HG02588 (cell line): ENCODE results near the gene SECISBP2L.

Source experiments
- ATAC-seq: cut with Tn5 transposase; IDR thresholded peaks from one replicate; pipeline ENCODE4 v1.9.1; 2021; ENCODE audit warnings: mild to moderate bottlenecking, moderate library complexity; ENCODE audit not compliant: unreplicated experiment

SECISBP2L gene

DNA sequence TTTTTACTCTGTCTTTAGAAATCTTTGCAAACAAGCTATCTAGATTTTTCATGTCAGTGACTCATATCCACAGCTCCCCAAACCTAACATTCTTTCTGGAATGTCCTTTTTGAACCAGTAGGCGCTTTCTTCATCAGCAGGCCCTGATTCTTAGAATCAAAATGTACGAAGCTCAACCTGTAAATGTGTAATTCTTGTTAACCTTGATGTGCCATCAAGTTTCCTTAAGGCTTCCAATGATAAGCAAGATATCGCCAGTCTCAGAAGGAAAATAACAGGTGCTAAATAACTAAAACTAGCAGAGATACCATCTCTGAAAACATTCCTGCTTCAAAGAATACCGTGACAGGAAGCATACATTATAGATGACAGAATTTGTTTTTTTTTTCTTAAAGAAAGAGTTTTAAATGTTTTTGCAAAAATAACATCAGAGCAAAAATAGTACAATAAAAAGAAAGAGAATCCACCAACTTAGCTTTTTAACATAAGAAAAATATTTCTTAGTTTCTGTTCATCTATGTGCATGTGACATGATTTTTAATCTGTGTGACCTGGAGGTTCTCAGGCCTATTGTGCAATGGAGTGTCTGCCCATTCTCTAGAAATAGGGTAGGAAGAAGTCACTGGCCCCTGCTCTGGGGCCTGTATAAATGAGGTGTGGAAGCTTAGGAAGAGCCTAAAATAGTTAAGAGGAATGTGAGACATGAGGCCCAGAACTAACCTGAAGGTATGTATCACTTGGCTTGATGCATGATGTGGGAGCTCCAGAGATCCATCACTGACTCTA lies 14.7 kb upstream of the SECISBP2L start:
- no peak for ATAC-seq

DNA sequence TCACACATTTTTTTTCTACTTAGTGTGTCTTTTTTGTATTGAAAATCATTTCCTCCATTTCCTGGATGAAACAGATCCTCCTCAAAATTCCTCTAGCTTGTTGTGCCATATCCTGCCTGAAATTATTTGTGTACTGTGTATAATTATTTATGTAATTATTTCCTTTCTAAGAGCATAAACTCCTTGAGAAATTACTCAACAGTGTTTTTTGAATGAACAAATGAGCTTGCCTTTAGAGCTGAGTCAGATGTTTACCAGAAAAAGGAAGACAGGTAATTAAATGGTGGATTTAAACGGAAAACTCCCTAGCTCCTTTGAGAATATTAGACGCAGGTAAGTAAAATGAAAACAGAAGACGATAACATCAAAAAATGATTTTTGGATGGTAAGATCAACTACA lies 13.2 kb upstream of the SECISBP2L start:
- ATAC-seq = no peak

DNA sequence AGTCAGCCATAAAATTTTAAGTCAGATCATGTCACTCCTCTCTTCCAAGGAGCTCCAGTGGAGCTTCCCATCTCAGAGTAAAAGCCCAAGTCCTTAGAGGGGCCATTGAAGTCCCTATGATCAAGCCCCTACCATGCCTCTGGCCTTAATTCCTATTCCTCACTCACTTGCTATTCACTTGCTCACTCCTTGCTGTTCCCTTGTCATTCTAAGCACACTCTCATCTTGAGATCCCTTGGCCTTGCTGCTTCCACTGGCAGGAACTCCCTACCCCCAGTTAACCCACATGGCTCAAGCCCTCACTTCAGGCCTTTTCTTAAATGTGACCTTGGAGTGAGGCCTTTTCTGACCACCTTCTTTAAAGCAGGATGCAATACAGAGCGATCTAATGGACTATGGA lies 12.3 kb upstream of the SECISBP2L start:
- no peak for ATAC-seq

DNA sequence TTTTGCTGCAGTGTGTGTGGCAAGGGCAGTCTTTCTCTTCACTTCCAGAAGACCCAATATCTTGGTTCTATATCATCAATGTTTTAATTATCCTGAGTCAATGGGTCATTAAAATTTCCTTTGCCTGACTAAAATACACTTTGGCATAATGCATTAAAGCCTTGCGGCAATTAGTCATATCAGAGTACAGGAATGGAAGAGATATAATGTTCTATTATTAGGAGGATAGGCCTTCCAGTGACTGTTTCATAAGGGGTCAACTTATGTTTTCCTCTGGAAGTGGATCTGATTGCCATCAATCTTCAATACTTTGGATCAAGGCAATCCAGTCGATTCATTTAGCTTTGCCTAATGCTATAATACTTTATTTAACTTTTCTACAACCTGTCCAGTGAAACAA lies 9.4 kb upstream of the SECISBP2L start:
- no peak for ATAC-seq

DNA sequence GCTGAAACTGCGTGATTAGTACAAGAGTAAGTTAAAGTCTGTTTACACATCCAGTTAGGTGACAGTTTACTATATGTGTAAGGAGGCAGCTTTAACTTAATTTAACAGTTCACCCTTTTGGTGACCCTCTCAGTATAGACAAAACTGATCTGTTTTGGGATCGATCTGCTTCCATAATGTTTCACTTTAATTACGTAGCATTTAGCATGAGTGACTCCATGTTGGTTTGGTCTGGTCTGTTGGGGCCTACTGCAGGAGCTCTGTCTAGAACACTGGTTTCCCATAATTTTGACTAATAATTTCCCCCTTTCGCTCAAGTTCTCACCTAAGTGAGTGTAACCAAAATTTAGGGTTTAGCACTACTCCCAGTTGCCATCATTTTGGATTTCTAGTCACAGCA lies 6.4 kb upstream of the SECISBP2L start:
- no peak for ATAC-seq

DNA sequence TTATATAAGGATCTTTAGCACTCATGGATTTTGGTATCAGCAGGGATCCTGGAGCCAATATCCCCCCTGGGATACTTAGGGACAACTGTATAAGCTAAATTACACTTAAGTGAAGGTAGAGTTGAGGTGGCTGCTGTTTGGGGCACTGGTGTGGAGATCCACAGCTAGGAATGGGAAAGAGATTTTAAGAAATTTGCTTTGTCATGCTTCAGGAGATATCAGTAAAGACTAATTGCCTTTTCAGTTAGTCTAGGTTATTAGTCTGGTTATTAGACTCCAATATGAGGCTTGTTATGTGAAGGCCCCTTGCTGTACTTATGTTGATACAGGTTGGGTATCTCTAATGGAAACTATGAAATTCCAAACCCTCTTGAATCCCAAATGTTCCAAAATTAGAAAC lies 1.2 kb upstream of the SECISBP2L start:
- no peak for ATAC-seq

DNA sequence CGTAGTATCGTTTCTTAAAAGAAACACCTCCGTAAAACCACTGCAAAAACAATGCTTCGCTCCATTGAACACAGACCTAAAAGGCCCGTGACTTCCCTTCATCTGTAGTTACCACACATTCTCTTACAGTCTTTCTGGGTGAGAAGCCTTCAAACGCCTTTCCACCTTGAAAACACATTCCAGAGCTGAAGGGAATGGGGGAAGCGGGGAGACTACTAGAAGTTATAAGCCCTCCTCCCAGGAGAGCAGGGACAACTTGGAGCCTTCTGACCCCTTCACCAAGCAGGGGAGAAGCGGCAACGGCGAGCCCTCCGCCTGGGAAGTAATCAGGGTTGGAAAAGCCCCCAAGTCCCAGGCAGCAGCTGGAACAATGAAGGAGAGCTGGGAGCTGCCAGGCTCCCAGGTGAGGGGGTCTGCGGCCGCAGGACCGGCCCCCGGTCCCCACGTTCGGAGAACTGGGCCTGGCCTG lies 461 bp downstream of the SECISBP2L start:
- peak; percentile 31 for ATAC-seq

DNA sequence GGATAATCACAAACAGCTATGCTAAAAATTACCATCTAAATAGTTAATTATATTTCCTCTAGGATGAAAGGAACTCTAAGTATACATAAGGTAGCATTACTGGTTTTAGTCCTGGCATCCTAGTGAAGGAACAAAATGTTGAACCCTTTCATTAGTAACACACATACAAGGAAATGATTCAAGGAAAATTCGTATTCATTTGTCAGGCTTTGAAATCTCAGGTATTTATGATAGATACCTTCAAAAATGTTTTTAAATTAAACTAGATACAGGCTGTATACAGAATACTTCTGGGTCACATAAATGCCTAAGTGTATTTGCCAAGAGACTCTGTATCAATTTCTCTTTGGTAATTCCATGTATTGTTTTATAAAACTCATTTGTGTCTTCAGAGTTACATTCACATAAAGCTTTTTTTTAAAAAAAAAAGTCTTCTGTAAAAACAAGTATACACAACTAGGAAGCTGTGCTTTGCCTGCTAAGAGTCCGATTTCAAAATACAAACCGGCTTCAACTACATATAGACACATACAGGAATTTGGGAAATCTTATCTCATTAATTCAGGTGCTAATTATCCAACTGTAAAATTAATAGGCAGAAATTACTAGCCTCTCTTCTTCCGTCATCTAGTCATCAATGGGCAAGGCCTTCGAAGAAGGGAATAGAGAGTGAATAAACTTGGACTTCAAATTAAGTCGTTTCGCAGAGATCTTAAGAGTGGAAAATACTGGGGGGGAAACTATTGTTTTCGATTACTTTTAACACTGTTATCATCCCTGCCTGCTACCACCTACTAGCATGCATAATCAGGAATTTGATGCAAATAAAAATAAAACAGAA lies 1.3 kb downstream of the SECISBP2L start:
- ATAC-seq = no peak

DNA sequence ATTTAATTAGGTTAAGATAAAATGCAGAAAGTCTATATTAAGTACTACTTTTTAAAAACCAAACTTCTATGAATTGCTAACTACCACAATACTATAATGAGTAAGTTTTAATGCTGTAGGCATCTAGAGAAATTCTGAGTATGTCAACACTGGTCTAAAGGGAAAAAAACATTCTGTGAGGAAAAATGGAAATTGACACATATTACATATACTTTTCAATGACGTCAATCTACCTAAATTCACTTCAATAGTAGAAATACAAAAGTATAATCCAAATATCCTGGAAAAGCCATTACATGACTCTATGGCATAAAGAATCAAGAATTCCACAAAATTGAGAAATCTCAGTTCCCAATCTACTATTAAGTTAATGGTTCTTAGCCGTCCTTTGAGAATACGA lies 2.2 kb downstream of the SECISBP2L start:
- no peak for ATAC-seq

DNA sequence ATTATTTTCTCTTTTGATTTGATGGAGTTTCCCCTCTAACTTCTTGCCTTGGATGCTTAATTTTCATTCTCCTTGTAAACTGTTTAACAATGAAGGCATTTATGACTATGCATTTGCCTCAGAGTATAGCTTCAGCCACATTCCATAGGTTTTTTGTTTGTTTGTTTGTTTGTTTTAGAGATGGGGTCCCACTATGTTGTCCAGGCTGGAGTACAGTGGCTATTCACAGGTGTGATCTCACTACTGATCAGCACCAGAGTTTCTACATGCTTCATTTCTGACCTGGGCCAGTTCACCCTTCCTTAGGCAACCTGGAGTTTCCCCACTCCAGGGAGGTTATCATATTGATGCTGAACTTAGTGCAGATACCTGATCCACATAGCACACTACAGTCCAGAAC lies 4.1 kb downstream of the SECISBP2L start:
- ATAC-seq = no peak

DNA sequence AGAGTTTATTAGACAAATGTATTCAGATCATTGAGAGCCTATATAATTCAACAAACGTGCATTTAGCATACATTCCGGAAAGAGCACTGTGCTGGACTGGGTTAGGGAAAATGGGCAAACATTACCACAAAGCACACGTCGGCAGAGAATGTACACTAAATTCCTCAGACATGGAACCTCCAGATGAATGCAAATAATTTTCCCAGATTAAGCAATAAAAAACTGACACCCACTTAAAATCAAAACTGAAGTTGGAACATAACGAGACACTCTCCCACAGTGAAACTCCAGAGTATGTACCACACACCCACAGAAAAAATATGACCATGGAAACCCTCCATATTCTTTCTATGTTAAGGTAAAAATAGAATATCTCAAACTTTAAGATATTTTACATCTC lies 4.8 kb downstream of the SECISBP2L start:
- no peak for ATAC-seq

DNA sequence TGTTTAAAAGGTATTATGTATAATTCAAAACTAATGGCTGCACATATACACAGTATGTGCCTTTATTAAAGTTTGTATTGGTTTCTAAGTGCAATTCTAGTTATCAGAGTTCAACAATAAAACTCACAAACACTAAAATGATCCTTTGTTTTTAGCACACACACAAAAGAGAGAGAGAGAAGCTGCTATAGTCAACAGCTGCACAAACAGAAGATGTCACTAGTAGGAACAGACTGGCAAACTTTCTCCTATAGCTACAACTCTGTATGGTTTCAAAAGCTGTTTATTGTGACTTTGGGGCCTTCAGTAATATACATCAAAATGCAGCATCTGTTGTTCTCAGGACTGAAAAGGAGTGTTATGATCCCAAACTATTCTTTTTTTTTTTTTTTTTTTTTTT lies 6.1 kb downstream of the SECISBP2L start:
- no peak for ATAC-seq

DNA sequence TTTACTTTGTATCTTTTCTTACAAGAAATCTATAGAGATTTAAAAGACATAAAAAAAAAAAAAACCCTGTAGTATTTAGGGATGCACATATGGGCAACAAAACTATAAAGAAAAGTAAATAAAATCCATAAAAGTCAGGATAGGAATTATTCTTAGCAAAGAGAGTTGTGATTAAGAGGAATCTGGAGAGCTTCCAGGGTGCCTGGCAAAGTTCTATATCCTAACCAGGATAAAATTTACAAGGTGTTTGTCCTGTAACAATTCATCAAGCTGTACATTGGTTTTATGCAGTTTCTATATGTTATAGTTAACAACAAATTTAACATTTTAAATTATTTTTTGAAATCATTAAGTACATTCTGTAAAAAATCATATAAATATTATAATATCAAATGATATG lies 7.9 kb downstream of the SECISBP2L start:
- no peak for ATAC-seq

DNA sequence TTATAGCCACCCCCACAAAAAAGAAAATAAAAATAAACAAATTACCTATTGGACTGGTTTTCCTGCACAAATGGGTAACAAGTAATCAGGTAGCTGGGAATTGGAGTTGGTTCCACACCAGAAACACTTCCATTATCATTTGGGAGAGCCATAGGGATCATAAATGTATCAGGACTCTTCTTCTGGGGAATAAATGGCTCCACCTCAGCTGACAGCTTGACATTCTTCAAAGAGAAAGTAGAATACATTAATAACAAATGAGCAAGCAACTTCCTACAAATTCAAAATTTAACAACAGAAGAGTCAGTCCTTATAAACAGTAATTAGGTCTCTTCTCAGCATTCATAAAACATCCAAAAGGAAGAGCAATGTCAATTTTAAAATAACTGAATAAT lies 8.7 kb downstream of the SECISBP2L start:
- ATAC-seq = no peak

DNA sequence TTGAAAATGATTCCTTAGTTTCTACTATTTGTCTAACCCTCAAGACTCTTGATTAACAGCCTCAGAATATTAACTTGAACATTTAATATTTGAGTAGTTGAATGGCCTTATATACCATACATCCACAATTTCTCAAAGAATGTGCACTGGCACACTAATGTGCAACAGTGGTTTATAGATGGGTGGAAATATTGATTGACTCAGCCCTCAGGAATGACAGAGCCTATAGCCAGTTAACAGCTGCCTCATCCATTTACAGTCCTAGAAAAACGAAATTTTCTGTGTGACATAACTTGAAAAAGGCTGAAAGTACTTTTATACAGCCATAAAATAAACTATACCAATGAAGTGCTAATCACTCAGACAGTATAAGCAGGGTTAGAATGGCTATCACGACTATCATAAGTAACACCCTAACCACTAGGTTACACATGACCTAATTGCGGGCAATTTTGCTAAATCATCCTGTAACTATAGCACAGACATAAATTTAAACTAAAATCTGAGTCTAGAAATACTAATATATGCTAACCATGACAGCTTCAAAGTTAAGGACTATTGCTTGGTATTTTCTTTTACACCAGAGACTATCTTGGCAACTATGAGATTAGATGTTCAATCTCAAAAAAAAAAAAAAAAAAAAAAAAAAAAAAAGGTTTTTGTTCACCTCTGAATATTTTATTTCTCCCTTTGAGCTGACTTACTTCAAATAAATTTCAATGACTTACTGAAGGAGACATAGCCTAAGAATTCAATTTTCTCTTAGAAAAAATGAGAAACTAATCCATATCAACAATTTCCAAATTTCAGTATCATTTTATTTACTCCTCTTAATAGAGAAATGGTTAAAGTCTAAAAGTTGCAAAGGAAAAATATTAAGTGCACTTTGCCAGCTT lies 9.3 kb downstream of the SECISBP2L start:
- no peak for ATAC-seq

DNA sequence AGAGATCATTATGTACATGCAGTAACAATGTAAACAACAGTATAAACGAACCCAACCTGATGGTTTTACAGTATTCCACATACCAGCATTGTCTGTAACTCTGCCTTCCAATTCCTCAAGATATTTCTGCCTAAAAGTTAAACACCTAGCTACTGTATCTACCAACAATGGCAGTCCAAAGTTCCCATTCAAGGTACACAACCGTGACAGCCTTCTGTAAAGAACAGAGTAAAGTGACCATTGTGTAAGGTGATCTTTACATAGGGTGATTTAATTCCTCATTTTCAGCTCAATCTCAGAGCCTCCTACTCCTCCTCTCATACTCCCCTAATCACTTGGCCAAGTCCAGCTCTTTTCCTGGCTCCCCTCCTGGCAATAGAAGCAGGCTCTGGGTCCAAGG lies 10.4 kb downstream of the SECISBP2L start:
- no peak for ATAC-seq

DNA sequence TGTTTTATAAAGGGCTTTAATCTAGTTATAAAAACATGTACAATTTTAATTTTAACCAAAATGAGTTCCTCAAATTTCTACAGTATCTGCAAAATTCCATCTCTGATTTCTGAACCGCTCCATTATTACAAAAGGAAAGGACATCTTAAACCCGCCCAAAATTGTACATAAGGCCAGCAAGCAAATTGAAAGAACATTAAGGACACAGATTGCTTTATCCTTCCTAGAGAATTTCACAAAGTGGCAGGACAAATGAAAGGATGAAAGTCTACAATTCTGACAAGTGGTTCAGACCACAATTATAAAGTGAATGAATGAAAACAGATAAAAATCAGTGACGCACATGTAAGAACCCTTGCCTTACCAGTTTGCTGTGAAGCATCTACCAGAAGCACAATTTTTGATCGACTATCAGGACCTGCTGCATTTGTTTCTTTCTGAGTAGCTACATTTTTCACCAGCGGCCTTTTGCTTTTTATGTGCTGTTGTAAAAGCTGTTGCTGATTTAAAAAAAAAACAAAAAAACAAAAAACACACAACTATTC lies 13.6 kb downstream of the SECISBP2L start:
- no peak for ATAC-seq

DNA sequence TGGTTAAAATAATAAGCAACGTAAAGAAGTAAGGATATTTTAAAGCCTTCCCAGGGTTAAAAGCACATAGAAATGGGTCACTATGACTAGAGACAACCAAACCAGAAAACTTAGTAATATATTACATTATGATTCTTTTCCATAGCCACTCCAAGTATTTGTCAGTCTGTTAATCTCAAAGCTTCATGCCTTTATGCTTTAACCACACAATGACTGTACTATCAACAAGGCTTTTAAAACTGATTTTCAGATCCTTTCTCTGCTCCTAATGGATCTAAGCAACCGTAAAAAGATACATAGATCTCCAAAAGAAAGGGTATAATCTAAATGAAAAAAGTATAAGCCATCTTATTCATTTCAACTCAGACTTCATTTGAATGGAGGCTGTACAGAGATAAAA lies 14.4 kb downstream of the SECISBP2L start:
- ATAC-seq = no peak

DNA sequence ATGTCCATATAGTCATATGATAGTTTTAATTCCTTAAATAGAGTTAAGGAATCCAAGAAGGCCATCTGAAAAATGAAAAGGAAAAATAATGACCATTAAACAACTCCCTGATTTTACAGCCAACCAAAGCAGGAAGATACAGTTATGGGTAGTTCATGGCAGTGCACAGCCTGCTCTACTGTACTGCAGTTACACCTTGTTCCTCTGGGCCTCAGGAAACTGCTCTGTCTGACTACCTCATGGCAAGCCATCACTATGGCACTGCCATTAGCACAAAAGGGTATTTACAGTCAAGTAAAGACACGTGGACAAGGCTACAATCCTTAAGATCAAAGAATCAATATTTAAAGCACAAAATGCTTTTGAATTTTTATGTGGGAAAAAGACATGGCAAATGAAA lies 19.5 kb downstream of the SECISBP2L start:
- no peak for ATAC-seq

DNA sequence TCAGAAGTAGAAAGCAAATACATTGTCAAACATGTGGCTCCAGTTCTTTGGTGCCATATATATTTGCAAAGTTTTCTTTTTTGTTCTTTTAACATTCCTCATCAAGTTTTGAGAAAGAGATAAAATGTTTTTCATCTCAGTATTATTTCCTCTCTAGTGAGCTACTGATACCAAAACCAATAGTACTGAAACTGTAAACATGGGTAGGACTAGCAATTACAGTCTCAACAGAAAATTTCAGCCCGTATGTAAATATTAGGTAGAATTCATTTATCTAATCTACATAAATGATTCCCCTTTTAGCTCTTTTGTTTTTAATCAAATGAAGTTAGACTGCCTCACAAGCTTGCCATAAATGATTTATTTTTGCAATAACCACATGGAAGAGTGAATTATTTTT lies 21.4 kb downstream of the SECISBP2L start:
- no peak for ATAC-seq

DNA sequence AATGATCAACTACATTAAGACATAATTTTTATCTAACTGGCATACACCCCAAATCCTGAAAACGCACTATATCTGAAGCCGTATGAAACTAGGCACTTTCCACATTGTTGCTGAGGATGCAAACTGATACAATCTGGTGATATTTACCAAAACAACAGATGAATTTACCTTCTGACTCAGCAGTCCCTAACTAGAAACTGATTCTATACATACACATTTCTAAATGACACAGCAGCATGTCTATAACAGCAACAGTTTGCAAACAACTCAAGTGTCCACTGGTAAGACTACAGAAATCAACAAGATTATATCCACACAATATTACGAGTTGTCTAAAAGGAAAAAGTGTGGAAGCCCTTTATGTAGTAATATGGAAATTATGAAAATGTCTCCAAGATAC lies 22.9 kb downstream of the SECISBP2L start:
- peak; percentile 73 for ATAC-seq
